PC-3 (cell line): Measurements from ENCODE around the gene TRABD.
"Not testable (repeated sequence)": the region's sequence is repeated elsewhere in the genome, so short reads cannot be mapped to it uniquely, and the experiment has no call there.

Source experiments
- CTCF ChIP-seq: fragments of 300-600 bp; sonication (generic); conservative IDR thresholded peaks from 2 replicates; pipeline ENCODE4 v1.5.1; 2017; ENCODE audit warnings: antibody characterized with exemption, low read depth, mild to moderate bottlenecking, low read length
- EZH2phosphoT487 ChIP-seq: fragments of 300-600 bp; sonication (generic); IDR thresholded peaks from 2 replicates; pipeline ENCODE4 v1.6.1; 2018; ENCODE audit warnings: mild to moderate bottlenecking, antibody characterized with exemption, low read length, borderline replicate concordance

DNA sequence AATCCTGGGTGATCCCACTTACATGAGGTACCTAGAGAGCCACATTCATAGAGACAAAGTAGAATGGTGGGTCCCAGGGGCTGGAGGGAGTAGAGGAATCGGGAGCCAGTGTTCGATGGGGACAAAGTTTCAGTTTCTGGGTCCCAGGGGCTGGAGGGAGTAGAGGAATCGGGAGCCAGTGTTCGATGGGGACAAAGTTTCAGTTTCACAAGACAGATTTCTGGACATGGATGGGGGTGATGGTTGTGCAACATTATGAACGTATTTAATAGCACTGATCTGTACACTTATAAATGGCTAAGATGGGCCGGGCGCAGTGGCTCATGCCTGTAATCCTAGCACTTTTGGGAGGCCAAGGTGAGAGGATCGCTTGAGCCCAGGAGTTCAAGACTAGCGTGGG, 19.3 kb downstream of the TRABD start:
- TF ChIP-seq CTCF, EZH2phosphoT487: not testable (repeated sequence)
